Activated naive CD4-positive, alpha-beta T cell (primary cell): ENCODE data around the gene ADAMTS9.

Experiments
- DNase-seq, 4 experiments: peaks; one replicate each; lab custom pipeline; 2025; lab: John Stamatoyannopoulos, UW

Gene ADAMTS9

GRCh38 chr3:64687781-64688604 lies at the start of gene ADAMTS9:
Gene ADAMTS9, minus strand, starts transcription at chr3:64688000. Its CDS starts 343 bp downstream, at chr3:64687657.
- no peak for DNase-seq

- no peak for DNase-seq
Observed at GRCh38 chr3:64732576-64732975, 44.8 kb upstream of the ADAMTS9 start.

GRCh38 chr3:64730681-64731080 lies 42.9 kb upstream of the ADAMTS9 start:
- DNase-seq = no peak

- no peak for DNase-seq
Observed at GRCh38 chr3:64728994-64729393, 41.2 kb upstream of the ADAMTS9 start.

GRCh38 chr3:64728428-64728827 lies 40.6 kb upstream of the ADAMTS9 start:
- DNase-seq = no peak

GRCh38 chr3:64726414-64727090 lies 38.8 kb upstream of the ADAMTS9 start:
- no peak for DNase-seq

GRCh38 chr3:64718976-64719375 lies 31.2 kb upstream of the ADAMTS9 start:
- no peak for DNase-seq

- no peak for DNase-seq
Observed at GRCh38 chr3:64717872-64718613, 30.2 kb upstream of the ADAMTS9 start.

GRCh38 chr3:64717411-64717810 lies 29.6 kb upstream of the ADAMTS9 start:
- DNase-seq = no peak

- no peak for DNase-seq
Observed at GRCh38 chr3:64716110-64716710, 28.4 kb upstream of the ADAMTS9 start.

- DNase-seq = no peak
Observed at GRCh38 chr3:64715211-64715982, 27.6 kb upstream of the ADAMTS9 start.

GRCh38 chr3:64708456-64708855 lies 20.7 kb upstream of the ADAMTS9 start:
- DNase-seq = no peak

- no peak for DNase-seq
Observed at GRCh38 chr3:64705946-64706345, 18.1 kb upstream of the ADAMTS9 start.

- DNase-seq = no peak
Observed at GRCh38 chr3:64696896-64697295, 9.1 kb upstream of the ADAMTS9 start.

- DNase-seq = no peak
Observed at GRCh38 chr3:64694114-64694513, 6.3 kb upstream of the ADAMTS9 start.

GRCh38 chr3:64693031-64693430 lies 5.2 kb upstream of the ADAMTS9 start:
- no peak for DNase-seq

- DNase-seq = no peak
Observed at GRCh38 chr3:64691051-64691450, 3.3 kb upstream of the ADAMTS9 start.

GRCh38 chr3:64687086-64687780 lies 567 bp downstream of the ADAMTS9 start:
- DNase-seq = no peak

- DNase-seq = no peak
Observed at GRCh38 chr3:64686446-64686908, 1.3 kb downstream of the ADAMTS9 start.

- DNase-seq = no peak
Observed at GRCh38 chr3:64685800-64686445, 1.9 kb downstream of the ADAMTS9 start.
